GOT3 (cell line): ENCODE measurements around the gene SUFU.

Experiments used
- DNase-seq: peaks from one replicate; lab custom pipeline; 2025; ENCODE audit warnings: mixed read lengths; lab: John Stamatoyannopoulos, UW

The SUFU gene

GRCh38 chr10:102674566-102674965 is 170.8 kb downstream of the SUFU start:
- no peak for DNase-seq

GRCh38 chr10:102675011-102675665 is 171.4 kb downstream of the SUFU start:
- DNase-seq = no peak

GRCh38 chr10:102675666-102676533 is 172.1 kb downstream of the SUFU start:
- no peak for DNase-seq

- DNase-seq = no peak
Measured at GRCh38 chr10:102676534-102677315, 173.0 kb downstream of the SUFU start.

- no peak for DNase-seq
Measured at GRCh38 chr10:102677331-102678067, 173.7 kb downstream of the SUFU start.

- DNase-seq = no peak
Measured at GRCh38 chr10:102678068-102678400, 174.3 kb downstream of the SUFU start.

- no peak for DNase-seq
Measured at GRCh38 chr10:102678842-102679289, 175.1 kb downstream of the SUFU start.

GRCh38 chr10:102679596-102679995 is 175.8 kb downstream of the SUFU start:
- no peak for DNase-seq

- no peak for DNase-seq
Measured at GRCh38 chr10:102681696-102682095, 177.9 kb downstream of the SUFU start.

GRCh38 chr10:102682416-102682815 is 178.6 kb downstream of the SUFU start:
- no peak for DNase-seq

- no peak for DNase-seq
Measured at GRCh38 chr10:102682981-102683380, 179.2 kb downstream of the SUFU start.
